IMR-90 (cell line): ENCODE measurements around the gene PRDM13. TPM values are rescaled to one million over a fixed set of nuclear protein-coding genes. Genes with fewer than 3 reads are reported as not detected.
A peak's percentile ranks its signal among the peaks of the same experiment; 100 is the strongest.

Experiments
- ATAC-seq: fragments of 200-7000 bp; cut with Tn5 transposase; 2 replicates; pipeline ENCODE4 v1.9.1; 2020; ENCODE audit warnings: low read depth, mild to moderate bottlenecking, moderate library complexity
- BruUV-seq: library from RNA; stranded (reverse); fragments of 400-500 nt; replicated peaks from 2 replicates; lab custom pipeline; 2021; lab: Mats Ljungman, UMichigan
- CTCF ChIA-PET: fragments of 300-600 bp; formaldehyde crosslinking; extraction: SDS; loops from one replicate; lab custom pipeline; 2021; ENCODE audit warnings: antibody characterized with exemption; lab: Yijun Ruan, JAX
- POLR2A ChIA-PET: fragments of 300-600 bp; sonication (Branson Sonifier 250); formaldehyde crosslinking; loops from one replicate; lab custom pipeline; 2022; ENCODE audit warnings: antibody characterized with exemption; ENCODE audit not compliant: unreplicated experiment; lab: Charles Lee
- DNase-seq: peaks from one replicate; pipeline ENCODE4 v3.0.0; 2013
- H2AFZ ChIP-seq: replicated peaks from 2 replicates; pipeline ENCODE3; 2013; ENCODE audit warnings: low read length, mild to moderate bottlenecking; ENCODE audit not compliant: poor library complexity
- H2AK5ac ChIP-seq: 2 replicates; pipeline ENCODE4 v1.6.1; 2013; ENCODE audit warnings: low read depth, low read length, inconsistent platforms
- H2AK9ac ChIP-seq: replicated peaks from 2 replicates; pipeline ENCODE3; 2013; ENCODE audit warnings: mild to moderate bottlenecking, low read depth, low read length, moderate library complexity; ENCODE audit not compliant: poor library complexity
- H2BK120ac ChIP-seq: 2 replicates; pipeline ENCODE4 v1.6.1; 2013; ENCODE audit warnings: low read depth, low read length, inconsistent platforms
- H2BK15ac ChIP-seq: 3 replicates; pipeline ENCODE4 v1.6.1; 2013; ENCODE audit warnings: low read depth, low read length, inconsistent platforms
- H2BK20ac ChIP-seq: 2 replicates; pipeline ENCODE4 v1.6.1; 2013; ENCODE audit warnings: low read depth, mild to moderate bottlenecking, inconsistent platforms, low read length, moderate library complexity
- H2BK5ac ChIP-seq: 2 replicates; pipeline ENCODE4 v1.6.1; 2013; ENCODE audit warnings: mild to moderate bottlenecking, low read depth, low read length, inconsistent platforms; ENCODE audit not compliant: poor library complexity, severe bottlenecking
- H3K14ac ChIP-seq: replicated peaks from 2 replicates; pipeline ENCODE4 v1.6.1; 2013; ENCODE audit warnings: low read depth, low read length, inconsistent platforms
- H3K18ac ChIP-seq: 2 replicates; pipeline ENCODE4 v1.6.1; 2013; ENCODE audit warnings: low read depth, low read length, control low read depth
- H3K23ac ChIP-seq: 2 replicates; pipeline ENCODE4 v1.6.1; 2013; ENCODE audit warnings: low read depth, low read length, inconsistent platforms
- H3K27ac ChIP-seq: 2 replicates; pipeline ENCODE4 v1.5.1; 2013; ENCODE audit warnings: mild to moderate bottlenecking, control low read depth, low read length; ENCODE audit not compliant: insufficient read depth
- H3K27me3 ChIP-seq: 2 replicates; pipeline ENCODE4 v1.6.1; 2013; ENCODE audit warnings: low read length; ENCODE audit not compliant: control insufficient read depth, insufficient read depth
- H3K36me3 ChIP-seq: 2 replicates; pipeline ENCODE4 v1.6.1; 2013; ENCODE audit warnings: low read length, mixed read lengths; ENCODE audit not compliant: control insufficient read depth, insufficient read depth
- H3K4ac ChIP-seq: 2 replicates; pipeline ENCODE4 v1.6.1; 2013; ENCODE audit warnings: low read depth, low read length, inconsistent platforms
- H3K4me1 ChIP-seq: 2 replicates; pipeline ENCODE4 v1.6.1; 2013; ENCODE audit warnings: low read length, mixed read lengths; ENCODE audit not compliant: control insufficient read depth, insufficient read depth
- H3K4me2 ChIP-seq: 2 replicates; pipeline ENCODE4 v1.6.1; 2013; ENCODE audit warnings: low read depth, mild to moderate bottlenecking, control low read depth, low read length, moderate library complexity
- H3K4me3 ChIP-seq: 2 replicates; pipeline ENCODE4 v1.5.1; 2013; ENCODE audit warnings: low read depth, mild to moderate bottlenecking, control low read depth, low read length, moderate library complexity; ENCODE audit not compliant: insufficient read depth
- H3K56ac ChIP-seq: 2 replicates; pipeline ENCODE4 v1.6.1; 2013; ENCODE audit warnings: low read length, inconsistent platforms; ENCODE audit not compliant: insufficient read depth; ENCODE audit errors: extremely low read depth
- H3K79me1 ChIP-seq, 2 experiments: 2 replicates each; pipeline ENCODE4 v1.6.1; 2013; ENCODE audit warnings: low read length in 2 of 2, inconsistent platforms in 1 of 2, low read depth in 1 of 2
- H3K9ac ChIP-seq: 2 replicates; pipeline ENCODE4 v1.6.1; 2013; ENCODE audit warnings: low read depth, low read length, control low read depth
- H3K9me1 ChIP-seq: 2 replicates; pipeline ENCODE4 v1.6.1; 2013; ENCODE audit warnings: low read length, inconsistent platforms; ENCODE audit not compliant: insufficient read depth
- H3K9me3 ChIP-seq: 2 replicates; pipeline ENCODE4 v1.6.1; 2013; ENCODE audit warnings: low read length; ENCODE audit not compliant: control insufficient read depth, insufficient read depth
- H4K20me1 ChIP-seq: 2 replicates; pipeline ENCODE4 v1.6.1; 2013; ENCODE audit warnings: low read length, inconsistent platforms; ENCODE audit not compliant: insufficient read depth
- H4K5ac ChIP-seq: 2 replicates; pipeline ENCODE4 v1.6.1; 2013; ENCODE audit warnings: mild to moderate bottlenecking, low read depth, low read length, control low read depth
- H4K8ac ChIP-seq, 2 experiments: 2 replicates each; pipeline ENCODE4 v1.6.1; 2013; ENCODE audit warnings: low read depth in 2 of 2, low read length in 2 of 2, control low read depth in 1 of 2, inconsistent platforms in 1 of 2
- H4K91ac ChIP-seq: 2 replicates; pipeline ENCODE4 v1.6.1; 2013; ENCODE audit warnings: low read depth, low read length, inconsistent platforms; ENCODE audit not compliant: insufficient read depth
- BHLHE40 ChIP-seq: fragments of 150-350 bp; IDR thresholded peaks from 2 replicates; pipeline ENCODE4 v1.6.1; 2016; ENCODE audit warnings: mild to moderate bottlenecking, low read depth, low read length
- CEBPB ChIP-seq: IDR thresholded peaks from 2 replicates; pipeline ENCODE4 v1.6.1; 2012; ENCODE audit warnings: low read depth, low read length, improper control_type of control experiment
- CHD1 ChIP-seq: IDR thresholded peaks from 2 replicates; pipeline ENCODE4 v1.6.1; 2012; ENCODE audit warnings: low read depth, low read length, improper control_type of control experiment
- ELK1 ChIP-seq: fragments of 150-350 bp; IDR thresholded peaks from 2 replicates; pipeline ENCODE4 v1.6.1; 2016; ENCODE audit warnings: low read depth, mild to moderate bottlenecking, low read length, moderate library complexity, borderline replicate concordance
- FOS ChIP-seq: fragments of 150-350 bp; IDR thresholded peaks from 2 replicates; pipeline ENCODE4 v1.6.1; 2016; ENCODE audit warnings: low read depth, low read length
- MAFK ChIP-seq: IDR thresholded peaks from 2 replicates; pipeline ENCODE4 v1.6.1; 2012; ENCODE audit warnings: low read depth, low read length, improper control_type of control experiment
- MAZ ChIP-seq: IDR thresholded peaks from 2 replicates; pipeline ENCODE4 v1.6.1; 2012; ENCODE audit warnings: low read depth, mild to moderate bottlenecking, low read length, improper control_type of control experiment, moderate library complexity, borderline replicate concordance
- MXI1 ChIP-seq: IDR thresholded peaks from 2 replicates; pipeline ENCODE4 v1.6.1; 2012; ENCODE audit warnings: low read depth, mild to moderate bottlenecking, low read length, moderate library complexity, borderline replicate concordance
- NFE2L2 ChIP-seq: fragments of 150-350 bp; IDR thresholded peaks from 2 replicates; pipeline ENCODE4 v1.6.1; 2016; ENCODE audit warnings: low read depth, mild to moderate bottlenecking, low read length
- POLR2A ChIP-seq: IDR thresholded peaks from 2 replicates; pipeline ENCODE4 v1.6.1; 2012; ENCODE audit warnings: mild to moderate bottlenecking, low read depth, low read length
- RAD21 ChIP-seq: IDR thresholded peaks from 2 replicates; pipeline ENCODE4 v1.6.1; 2012; ENCODE audit warnings: low read length, improper control_type of control experiment
- RCOR1 ChIP-seq: IDR thresholded peaks from 2 replicates; pipeline ENCODE4 v1.6.1; 2012; ENCODE audit warnings: mild to moderate bottlenecking, low read length, improper control_type of control experiment; ENCODE audit not compliant: insufficient replicate concordance
- RFX5 ChIP-seq: IDR thresholded peaks from 2 replicates; pipeline ENCODE4 v1.8.0; 2012; ENCODE audit warnings: low read depth, mild to moderate bottlenecking, low read length, moderate library complexity
- SMC3 ChIP-seq: fragments of 150-350 bp; IDR thresholded peaks from 2 replicates; pipeline ENCODE4 v1.6.1; 2016; ENCODE audit warnings: low read depth, mild to moderate bottlenecking, antibody characterized with exemption, low read length, moderate library complexity
- USF2 ChIP-seq: fragments of 150-350 bp; IDR thresholded peaks from 2 replicates; pipeline ENCODE4 v1.6.1; 2017; ENCODE audit warnings: mild to moderate bottlenecking, antibody characterized with exemption, low read length, low read depth
- whole genome bisulfite sequencing, 2 experiments: methylation state at CpG; one replicate each; pipeline versions ENCODE4 v1.1.5 to v1.1.7; 2013; ENCODE audit warnings: missing lambda C conversion rate in 2 of 2; ENCODE audit not compliant: insufficient read length in 1 of 2; ENCODE audit errors: extremely low coverage in 2 of 2; 5-methylcytosine and 5-hydroxymethylcytosine counted together
- dilution Hi-C: fragments of 300-500 bp; cut with HindIII; formaldehyde crosslinking; loops from one replicate; pipeline ENCODE4 v1.14.3; 2018; ENCODE audit warnings: low sequenced_read_pairs; ENCODE audit not compliant: unreplicated experiment
- in situ Hi-C: fragments of 300-500 bp; cut with MboI; formaldehyde crosslinking; loops from 3 replicates; pipeline ENCODE4 v1.14.3; 2019; ENCODE audit warnings: low sequenced_read_pairs, inconsistent platforms, mixed read lengths
- intact Hi-C: fragments of 100-400 bp; cut with micrococcal nuclease; formaldehyde crosslinking; loops from 2 replicates; pipeline ENCODE4 v1.10.0; 2022
- polyA plus RNA-seq, 3 experiments: library from polyadenylated mRNA; depleted of rRNA; stranded (reverse); fragments of >200 nt; gene quantifications; 2 replicates each; pipeline ENCODE4 v1.2.3, GENCODE V29; 2012; ENCODE audit warnings: low replicate concordance in 1 of 3
- total RNA-seq: library from RNA; depleted of rRNA; stranded (reverse); fragments of >200 nt; gene quantifications from 2 replicates; pipeline ENCODE4 v1.2.3, GENCODE V29; 2012
- TF ChIP-seq, protein P1 (sequence below): conservative IDR thresholded peaks from 2 replicates; pipeline ENCODE4 v1.5.1; 2012; ENCODE audit warnings: mild to moderate bottlenecking, low read depth, low read length, improper control_type of control experiment

Gene PRDM13
- total and polyA plus RNA-seq, 2 of the 4 experiments (the other 2 are of a cell fraction) = not detected

DNA sequence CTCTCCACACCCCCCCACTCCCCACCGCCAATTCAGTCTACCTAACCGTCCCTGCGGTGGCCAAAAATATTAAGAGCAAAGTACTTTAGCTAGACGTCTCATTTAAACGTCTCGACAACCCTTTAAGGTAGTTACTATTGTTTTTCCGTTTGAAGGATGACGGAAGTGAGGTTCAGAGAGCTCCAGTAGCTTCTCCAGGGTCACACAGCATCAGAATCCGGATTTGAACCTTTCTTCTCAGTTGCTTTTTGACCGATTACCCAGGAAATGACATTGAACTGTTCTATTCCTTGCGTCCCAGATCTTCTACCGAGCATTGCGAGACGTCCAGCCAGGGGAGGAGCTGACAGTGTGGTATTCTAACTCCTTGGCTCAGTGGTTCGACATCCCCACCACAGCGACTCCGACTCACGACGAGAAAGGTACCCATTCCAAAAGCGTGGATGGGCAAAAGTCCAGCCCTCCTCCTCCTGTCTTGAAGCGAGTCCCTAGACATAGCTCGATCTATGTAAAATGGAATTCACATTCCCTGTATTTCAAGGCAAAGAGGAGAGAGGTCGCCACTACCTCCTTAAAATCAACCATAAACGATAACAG, 2.4 kb downstream of the PRDM13 start:
- no peak overlapping the region for H3K4me2 ChIP-seq
- H3K27me3 ChIP-seq = peaks cover 93% of the 10 kb centered on the region
- H2BK5ac ChIP-seq = no peak overlapping the region
- H3K36me3 ChIP-seq = no peaks in the 10 kb centered on the region
- no peak overlapping the region for H2AFZ ChIP-seq
- no peak for ATAC-seq
- no peak overlapping the region for H3K4ac ChIP-seq
- intact Hi-C loops = no loop called here
- no peak overlapping the region for H3K56ac ChIP-seq
- H3K18ac ChIP-seq = no peak overlapping the region
- peaks cover 17% of the 10 kb centered on the region for H3K9me3 ChIP-seq
- DNase-seq = no peak
- ChIA-PET CTCF (interaction anchor here (0.5 kb wide), 1 partner anchor 37 kb away, joined by 3 read pairs; no protein-coding TSS in a partner anchor), POLR2A (no interaction called here)
- no peak overlapping the region for H3K27ac ChIP-seq
- H3K14ac ChIP-seq = no peak overlapping the region
- 8% methylated on average over 8 of the region's 24 CpGs; no CpG with 5 or more reads in 1 of the 2 experiments for WGBS, 2 experiments
- H3K9me1 ChIP-seq = peaks cover 3% of the 10 kb centered on the region
- H2BK15ac ChIP-seq = no peak overlapping the region
- H3K23ac ChIP-seq = 0 out of 2 replicates have a peak overlapping the region, but pooled peaks have one; percentile 49
- H3K4me3 ChIP-seq = no peak overlapping the region
- H3K9ac ChIP-seq = no peak overlapping the region
- no peak overlapping the region for H4K8ac ChIP-seq
- no peak overlapping the region for H2AK9ac ChIP-seq
- no peaks in the 10 kb centered on the region for H3K4me1 ChIP-seq
- H4K20me1 ChIP-seq = no peaks in the 10 kb centered on the region
- no peaks in the 10 kb centered on the region for H3K79me1 ChIP-seq
- dilution Hi-C loops = no loop called here
- no peak overlapping the region for H4K91ac ChIP-seq
- H2BK120ac ChIP-seq = no peak overlapping the region
- H2BK20ac ChIP-seq = no peak overlapping the region
- BruUV-seq = no TSS peak
- no peak overlapping the region for H2AK5ac ChIP-seq
- no peak overlapping the region for H4K5ac ChIP-seq
- in situ Hi-C loops = no loop called here
- TF ChIP-seq POLR2A (no peak), NFE2L2 (no peak), ELK1 (no peak), CEBPB (no peak), MAFK (no peak), RAD21 (no peak), BHLHE40 (no peak), RFX5 (no peak), SMC3 (no peak), MAZ (no peak), RCOR1 (no peak), FOS (no peak), USF2 (no peak), CHD1 (no peak), MXI1 (no peak)
- TF ChIP-seq, protein P1, sequence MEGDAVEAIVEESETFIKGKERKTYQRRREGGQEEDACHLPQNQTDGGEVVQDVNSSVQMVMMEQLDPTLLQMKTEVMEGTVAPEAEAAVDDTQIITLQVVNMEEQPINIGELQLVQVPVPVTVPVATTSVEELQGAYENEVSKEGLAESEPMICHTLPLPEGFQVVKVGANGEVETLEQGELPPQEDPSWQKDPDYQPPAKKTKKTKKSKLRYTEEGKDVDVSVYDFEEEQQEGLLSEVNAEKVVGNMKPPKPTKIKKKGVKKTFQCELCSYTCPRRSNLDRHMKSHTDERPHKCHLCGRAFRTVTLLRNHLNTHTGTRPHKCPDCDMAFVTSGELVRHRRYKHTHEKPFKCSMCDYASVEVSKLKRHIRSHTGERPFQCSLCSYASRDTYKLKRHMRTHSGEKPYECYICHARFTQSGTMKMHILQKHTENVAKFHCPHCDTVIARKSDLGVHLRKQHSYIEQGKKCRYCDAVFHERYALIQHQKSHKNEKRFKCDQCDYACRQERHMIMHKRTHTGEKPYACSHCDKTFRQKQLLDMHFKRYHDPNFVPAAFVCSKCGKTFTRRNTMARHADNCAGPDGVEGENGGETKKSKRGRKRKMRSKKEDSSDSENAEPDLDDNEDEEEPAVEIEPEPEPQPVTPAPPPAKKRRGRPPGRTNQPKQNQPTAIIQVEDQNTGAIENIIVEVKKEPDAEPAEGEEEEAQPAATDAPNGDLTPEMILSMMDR = no peak
